ENCODE results near the gene XYLT1.

XYLT1 gene

GRCh38 chr16:17152311-17152710 is 318.4 kb downstream of the XYLT1 start:
- Histone ChIP-seq H3K4me3 (ENCODE audit: low read length) (no peak overlapping the region), H3K4me2 (ENCODE audit: low read length) (no peak overlapping the region), H3K27ac (ENCODE audit: low read length) (no peak overlapping the region), H3K4me1 (ENCODE audit: low read length) (peaks cover 10% of the 10 kb centered on the region; the same call in 1 of the 2 replicates), H3K27me3 (ENCODE audit: low read depth, low read length) (no peaks in the 10 kb centered on the region), H3K79me2 (ENCODE audit: low read length) (no peaks in the 10 kb centered on the region), H3K9ac (ENCODE audit: low read length) (no peak overlapping the region), H2AFZ (ENCODE audit: low read depth, low read length) (no peak overlapping the region), H3K9me3 (ENCODE audit: insufficient read depth, low read length) (no peaks in the 10 kb centered on the region), H3K36me3 (replicated peaks; ENCODE audit: low read depth, low read length) (no peaks in the 10 kb centered on the region), H4K20me1 (ENCODE audit: insufficient read depth, low read length) (no peaks in the 10 kb centered on the region)
- TF ChIP-seq EZH2phosphoT487 (IDR thresholded peaks at IDR 0.05; ENCODE audit: low read depth) (no peak), CTCF (IDR thresholded peaks at IDR 0.05; ENCODE audit: low read depth, low read length) (no peak)

GRCh38 chr16:17151335-17151734 is 319.4 kb downstream of the XYLT1 start:
- Histone ChIP-seq H3K9ac (ENCODE audit: low read length) (no peak overlapping the region), H2AFZ (ENCODE audit: low read depth, low read length) (no peak overlapping the region), H3K9me3 (ENCODE audit: insufficient read depth, low read length) (no peaks in the 10 kb centered on the region), H3K4me2 (ENCODE audit: low read length) (no peak overlapping the region), H3K27ac (ENCODE audit: low read length) (no peak overlapping the region), H3K4me1 (ENCODE audit: low read length) (peaks cover 10% of the 10 kb centered on the region; the same call in 1 of the 2 replicates), H3K4me3 (ENCODE audit: low read length) (no peak overlapping the region), H3K36me3 (replicated peaks; ENCODE audit: low read depth, low read length) (no peaks in the 10 kb centered on the region), H3K27me3 (ENCODE audit: low read depth, low read length) (no peaks in the 10 kb centered on the region), H4K20me1 (ENCODE audit: insufficient read depth, low read length) (0 out of 2 replicates have a peak, but pooled peaks cover 2% of the 10 kb centered on the region), H3K79me2 (ENCODE audit: low read length) (no peaks in the 10 kb centered on the region)
- TF ChIP-seq EZH2phosphoT487 (IDR thresholded peaks at IDR 0.05; ENCODE audit: low read depth) (no peak), CTCF (IDR thresholded peaks at IDR 0.05; ENCODE audit: low read depth, low read length) (no peak)

- no peak overlapping the region for H2AFZ ChIP-seq (ENCODE audit: low read depth, low read length)
These were observed 320.8 kb downstream of the XYLT1 start for GRCh38 chr16:17149904-17150483.

GRCh38 chr16:17147942-17148341 is 322.8 kb downstream of the XYLT1 start:
- H4K20me1 ChIP-seq (ENCODE audit: insufficient read depth, low read length) = 0 out of 2 replicates have a peak, but pooled peaks cover 2% of the 10 kb centered on the region

More at GRCh38 chr16:17149904-17150483, 320.8 kb downstream of the XYLT1 start:
- H3K4me3 ChIP-seq (ENCODE audit: low read length) = no peak overlapping the region
- H3K27ac ChIP-seq (ENCODE audit: low read length) = no peak overlapping the region
- no peaks in the 10 kb centered on the region for H3K27me3 ChIP-seq (ENCODE audit: low read depth, low read length)
- peaks cover 5% of the 10 kb centered on the region; the same call in 1 of the 2 replicates for H3K4me1 ChIP-seq (ENCODE audit: low read length)
- no peaks in the 10 kb centered on the region for H3K36me3 ChIP-seq (replicated peaks; ENCODE audit: low read depth, low read length)
- H3K9ac ChIP-seq (ENCODE audit: low read length) = no peak overlapping the region
- no peaks in the 10 kb centered on the region for H3K9me3 ChIP-seq (ENCODE audit: insufficient read depth, low read length)
- H4K20me1 ChIP-seq (ENCODE audit: insufficient read depth, low read length) = 0 out of 2 replicates have a peak, but pooled peaks cover 2% of the 10 kb centered on the region
- TF ChIP-seq CTCF (IDR thresholded peaks at IDR 0.05; ENCODE audit: low read depth, low read length) = no peak
- TF ChIP-seq EZH2phosphoT487 (IDR thresholded peaks at IDR 0.05; ENCODE audit: low read depth) = no peak
- no peaks in the 10 kb centered on the region for H3K79me2 ChIP-seq (ENCODE audit: low read length)
- H3K4me2 ChIP-seq (ENCODE audit: low read length) = no peak overlapping the region

More at GRCh38 chr16:17147942-17148341, 322.8 kb downstream of the XYLT1 start:
- H3K27me3 ChIP-seq (ENCODE audit: low read depth, low read length) = no peaks in the 10 kb centered on the region
- no peak overlapping the region for H3K9ac ChIP-seq (ENCODE audit: low read length)
- no peak overlapping the region for H3K4me3 ChIP-seq (ENCODE audit: low read length)
- no peak overlapping the region for H2AFZ ChIP-seq (ENCODE audit: low read depth, low read length)
- H3K36me3 ChIP-seq (replicated peaks; ENCODE audit: low read depth, low read length) = no peaks in the 10 kb centered on the region
- TF ChIP-seq CTCF (IDR thresholded peaks at IDR 0.05; ENCODE audit: low read depth, low read length) (no peak), EZH2phosphoT487 (IDR thresholded peaks at IDR 0.05; ENCODE audit: low read depth) (no peak)
- H3K27ac ChIP-seq (ENCODE audit: low read length) = no peak overlapping the region
- H3K79me2 ChIP-seq (ENCODE audit: low read length) = no peaks in the 10 kb centered on the region
- no peak overlapping the region for H3K4me2 ChIP-seq (ENCODE audit: low read length)
- no peaks in the 10 kb centered on the region for H3K9me3 ChIP-seq (ENCODE audit: insufficient read depth, low read length)
- no peaks in the 10 kb centered on the region for H3K4me1 ChIP-seq (ENCODE audit: low read length)

Measured in OCI-LY3 (cell line).